ENCODE data around the gene RASA3.

- TF ChIP-seq CTCF (IDR thresholded peaks at IDR 0.05; ENCODE audit: low read depth, low read length) (no peak), EZH2phosphoT487 (IDR thresholded peaks at IDR 0.05; ENCODE audit: low read depth) (no peak)
These were observed 22.9 kb upstream of the RASA3 start for GRCh38 chr13:114155320-114155719.

Measured in OCI-LY3 (cell line).